ENCODE measurements around the gene OR2T34. TPM values are rescaled to one million over a fixed set of nuclear protein-coding genes. Genes with fewer than 3 reads are reported as not detected.
"Not testable (repeated sequence)": the region's sequence is repeated elsewhere in the genome, so short reads cannot be mapped to it uniquely, and the experiment has no call there.

The OR2T34 gene
- total RNA-seq, 1 experiment from 2014 or later, result not detected

DNA sequence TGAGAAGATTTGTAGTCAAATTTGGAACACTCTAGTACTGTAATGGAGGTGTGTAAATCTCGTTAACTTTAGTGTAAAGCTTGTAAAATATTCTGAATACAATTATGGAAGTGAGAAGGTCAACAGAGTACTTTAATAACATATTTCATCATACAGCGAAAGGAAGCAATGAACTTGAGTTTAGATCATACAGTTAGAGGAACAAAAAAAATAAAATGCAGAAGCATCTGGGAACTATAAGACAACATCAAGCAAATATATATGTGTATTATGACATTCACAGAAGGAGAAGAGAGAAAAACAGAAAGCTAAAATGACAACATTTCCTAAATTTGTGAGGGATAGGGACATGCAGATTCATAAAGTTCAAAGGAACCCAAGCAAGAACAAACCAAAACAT lies 5.5 kb downstream of the OR2T34 start:
- not testable (repeated sequence) for H3K27me3 Mint-ChIP-seq (ENCODE audit: low read depth); H3K79me2 ChIP-seq (ENCODE audit: insufficient read depth, low read length); H2BK5ac ChIP-seq (ENCODE audit: insufficient read length, low read length); H4K5ac ChIP-seq (ENCODE audit: insufficient read length, low read depth, low read length); H3K9me3 ChIP-seq (ENCODE audit: control insufficient read depth, low read depth, low read length); H2BK12ac ChIP-seq (ENCODE audit: insufficient read length, low read depth, low read length); H4K20me1 ChIP-seq (ENCODE audit: control insufficient read depth, insufficient read depth, insufficient read length); H2BK120ac ChIP-seq (ENCODE audit: low read depth, low read length, poor library complexity, severe bottlenecking); H2BK20ac ChIP-seq (ENCODE audit: low read depth, low read length, poor library complexity, severe bottlenecking); H4K8ac ChIP-seq (replicated peaks; ENCODE audit: insufficient read length, low read depth, low read length); H3K56ac ChIP-seq (ENCODE audit: insufficient read length, low read depth, low read length); H3K4me3 Mint-ChIP-seq; H3K27ac Mint-ChIP-seq; H3K23ac ChIP-seq (ENCODE audit: insufficient read length, low read depth, low read length); DNase-seq; H3K27ac ChIP-seq (ENCODE audit: insufficient read length, low read depth, low read length); H3K36me3 Mint-ChIP-seq (ENCODE audit: insufficient read depth in 1 of 3, low read depth in 3 of 3); H2AFZ ChIP-seq (ENCODE audit: low read length); H3K4ac ChIP-seq (ENCODE audit: low read depth, low read length); H3K4me1 Mint-ChIP-seq; H3K18ac ChIP-seq (ENCODE audit: insufficient read length, low read depth, low read length); H4K91ac ChIP-seq (ENCODE audit: insufficient read length, low read depth, low read length); H2BK15ac ChIP-seq (ENCODE audit: low read depth, low read length); H2AK5ac ChIP-seq (ENCODE audit: insufficient read length, low read length); H3K14ac ChIP-seq (ENCODE audit: insufficient read depth, low read length); H3K4me2 ChIP-seq (ENCODE audit: insufficient read depth, insufficient read length, low read length); H3K23me2 ChIP-seq (ENCODE audit: insufficient read length, low read depth, low read length, poor library complexity, severe bottlenecking); H3K79me1 ChIP-seq (ENCODE audit: insufficient read depth, low read depth, low read length, poor library complexity, severe bottlenecking); H3K9ac ChIP-seq (ENCODE audit: extremely low read depth, insufficient read length, low read length); H3T11ph ChIP-seq (ENCODE audit: low read length); H3K27me3 ChIP-seq (ENCODE audit: insufficient read depth, low read length); H3K4me1 ChIP-seq (ENCODE audit: insufficient read depth, low read length)
- no CpG with 5 or more reads among the region's 2 CpGs for WGBS (ENCODE audit: extremely low coverage, insufficient read length, low lambda C conversion rate)
- peaks cover 27 to 29% of the 10 kb centered on the region in 2 experiments for H3K9me3 Mint-ChIP-seq

DNA sequence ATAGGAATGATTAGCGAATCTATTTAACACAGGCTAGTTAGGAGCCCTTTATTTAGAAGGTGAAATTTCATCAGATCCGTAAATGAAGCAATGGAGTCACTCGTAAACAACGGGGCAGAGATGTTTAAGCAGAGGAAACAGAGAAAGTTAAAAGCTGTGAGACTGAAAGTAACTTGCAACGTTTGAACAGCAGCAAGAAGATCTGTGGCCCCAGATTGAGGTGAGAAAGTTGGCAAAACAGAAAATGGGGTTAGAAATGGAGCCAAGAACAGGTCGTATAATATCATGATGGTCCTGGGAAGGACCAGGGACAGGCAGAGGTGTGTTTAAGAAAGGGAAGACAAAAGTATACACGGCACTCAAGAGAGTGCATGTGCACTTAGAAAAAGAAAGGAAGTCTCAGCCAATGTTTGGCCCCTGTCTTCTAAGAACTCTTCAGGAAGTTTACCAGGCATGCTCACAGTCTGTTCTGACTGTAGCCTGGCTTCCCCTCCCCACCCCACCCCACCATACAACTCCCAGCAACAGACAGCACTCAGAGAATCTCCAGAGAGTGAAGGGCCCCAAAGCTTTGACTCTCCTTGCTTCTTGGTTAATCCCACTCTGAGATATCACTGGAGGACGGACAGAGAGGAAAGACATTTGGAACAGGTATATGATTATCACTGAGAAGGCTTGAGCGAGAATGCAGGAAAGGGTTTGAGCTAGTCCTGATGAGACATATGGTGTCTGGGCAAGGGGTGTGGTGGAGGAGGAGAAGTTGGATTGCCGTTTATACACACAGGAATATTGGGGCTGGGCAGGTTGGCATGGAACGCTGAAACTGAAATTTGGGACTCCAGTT lies 8.8 kb downstream of the OR2T34 start:
- not testable (repeated sequence) for H3K4me3 Mint-ChIP-seq; H3K36me3 Mint-ChIP-seq (ENCODE audit: insufficient read depth in 1 of 3, low read depth in 3 of 3); H3K23me2 ChIP-seq (ENCODE audit: insufficient read length, low read depth, low read length, poor library complexity, severe bottlenecking); H3K56ac ChIP-seq (ENCODE audit: insufficient read length, low read depth, low read length); H2AK5ac ChIP-seq (ENCODE audit: insufficient read length, low read length); H3K79me2 ChIP-seq (ENCODE audit: insufficient read depth, low read length); DNase-seq; H3K79me1 ChIP-seq (ENCODE audit: insufficient read depth, low read depth, low read length, poor library complexity, severe bottlenecking); H3K27ac ChIP-seq (ENCODE audit: insufficient read length, low read depth, low read length); H3K27ac Mint-ChIP-seq; H4K5ac ChIP-seq (ENCODE audit: insufficient read length, low read depth, low read length); H3K9me3 ChIP-seq (ENCODE audit: control insufficient read depth, low read depth, low read length); H3K4me2 ChIP-seq (ENCODE audit: insufficient read depth, insufficient read length, low read length); H3K4ac ChIP-seq (ENCODE audit: low read depth, low read length); H3K23ac ChIP-seq (ENCODE audit: insufficient read length, low read depth, low read length); H2BK5ac ChIP-seq (ENCODE audit: insufficient read length, low read length); H4K20me1 ChIP-seq (ENCODE audit: control insufficient read depth, insufficient read depth, insufficient read length); H3K4me1 Mint-ChIP-seq; H2BK20ac ChIP-seq (ENCODE audit: low read depth, low read length, poor library complexity, severe bottlenecking); H2BK120ac ChIP-seq (ENCODE audit: low read depth, low read length, poor library complexity, severe bottlenecking); H3K27me3 ChIP-seq (ENCODE audit: insufficient read depth, low read length); H3K18ac ChIP-seq (ENCODE audit: insufficient read length, low read depth, low read length); H3K4me1 ChIP-seq (ENCODE audit: insufficient read depth, low read length); H3T11ph ChIP-seq (ENCODE audit: low read length); H4K91ac ChIP-seq (ENCODE audit: insufficient read length, low read depth, low read length); H3K27me3 Mint-ChIP-seq (ENCODE audit: low read depth); H2AFZ ChIP-seq (ENCODE audit: low read length); H2BK12ac ChIP-seq (ENCODE audit: insufficient read length, low read depth, low read length); H3K14ac ChIP-seq (ENCODE audit: insufficient read depth, low read length); H3K9ac ChIP-seq (ENCODE audit: extremely low read depth, insufficient read length, low read length); H4K8ac ChIP-seq (replicated peaks; ENCODE audit: insufficient read length, low read depth, low read length); H2BK15ac ChIP-seq (ENCODE audit: low read depth, low read length)
- H3K9me3 Mint-ChIP-seq, result peaks cover 24% of the 10 kb centered on the region in 2 experiments
- no CpG with 5 or more reads among the region's 11 CpGs for WGBS (ENCODE audit: extremely low coverage, insufficient read length, low lambda C conversion rate)
